GM12874 (cell line): ENCODE measurements around the gene PMM2.

Source experiments
- TF ChIP-seq, protein P1 (sequence below): IDR thresholded peaks from 2 replicates; pipeline ENCODE4 v1.5.1; 2011; ENCODE audit warnings: low read depth, mild to moderate bottlenecking, control low read depth, low read length, moderate library complexity; ENCODE audit not compliant: insufficient read depth

Gene PMM2

GRCh38 chr16:8773537-8773936 is 24.1 kb upstream of the PMM2 start:
- TF ChIP-seq, protein P1, sequence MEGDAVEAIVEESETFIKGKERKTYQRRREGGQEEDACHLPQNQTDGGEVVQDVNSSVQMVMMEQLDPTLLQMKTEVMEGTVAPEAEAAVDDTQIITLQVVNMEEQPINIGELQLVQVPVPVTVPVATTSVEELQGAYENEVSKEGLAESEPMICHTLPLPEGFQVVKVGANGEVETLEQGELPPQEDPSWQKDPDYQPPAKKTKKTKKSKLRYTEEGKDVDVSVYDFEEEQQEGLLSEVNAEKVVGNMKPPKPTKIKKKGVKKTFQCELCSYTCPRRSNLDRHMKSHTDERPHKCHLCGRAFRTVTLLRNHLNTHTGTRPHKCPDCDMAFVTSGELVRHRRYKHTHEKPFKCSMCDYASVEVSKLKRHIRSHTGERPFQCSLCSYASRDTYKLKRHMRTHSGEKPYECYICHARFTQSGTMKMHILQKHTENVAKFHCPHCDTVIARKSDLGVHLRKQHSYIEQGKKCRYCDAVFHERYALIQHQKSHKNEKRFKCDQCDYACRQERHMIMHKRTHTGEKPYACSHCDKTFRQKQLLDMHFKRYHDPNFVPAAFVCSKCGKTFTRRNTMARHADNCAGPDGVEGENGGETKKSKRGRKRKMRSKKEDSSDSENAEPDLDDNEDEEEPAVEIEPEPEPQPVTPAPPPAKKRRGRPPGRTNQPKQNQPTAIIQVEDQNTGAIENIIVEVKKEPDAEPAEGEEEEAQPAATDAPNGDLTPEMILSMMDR: no peak

GRCh38 chr16:8774208-8774607 is 23.4 kb upstream of the PMM2 start:
- TF ChIP-seq, protein P1: no peak

DNA sequence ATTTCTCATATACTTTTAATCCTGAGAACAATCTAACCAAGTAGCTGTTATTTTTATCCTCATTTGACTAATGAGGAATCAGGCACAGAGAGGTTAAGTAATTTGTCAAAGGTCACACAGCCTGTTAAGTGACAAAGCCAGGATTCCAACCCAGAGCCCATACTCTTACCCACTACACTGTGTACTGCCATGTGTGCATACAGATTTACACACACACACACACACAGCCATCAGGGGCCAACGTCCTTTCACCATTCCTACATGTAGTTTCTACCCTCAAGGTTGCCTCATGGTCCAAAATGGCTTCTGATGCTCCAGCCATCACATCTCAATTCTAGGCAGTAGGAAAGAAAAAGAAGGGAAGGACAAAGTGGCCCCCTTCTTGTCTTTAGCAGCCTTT is 22.3 kb upstream of the PMM2 start:
- TF ChIP-seq, protein P1: no peak

GRCh38 chr16:8776129-8776584 is 21.5 kb upstream of the PMM2 start:
- TF ChIP-seq, protein P1: no peak

- TF ChIP-seq, protein P1: no peak
These were observed 20.4 kb upstream of the PMM2 start for GRCh38 chr16:8777217-8777616.

- TF ChIP-seq, protein P1: no peak
These were observed 15.8 kb upstream of the PMM2 start for GRCh38 chr16:8781797-8782196.

GRCh38 chr16:8782673-8783072 is 15.0 kb upstream of the PMM2 start:
- TF ChIP-seq, protein P1: no peak

- TF ChIP-seq, protein P1: no peak
These were observed 12.2 kb upstream of the PMM2 start for GRCh38 chr16:8785408-8785807.
